Keratinocyte (primary cell): ENCODE results near the gene HECTD4. TPM values are rescaled to one million over a fixed set of nuclear protein-coding genes. Genes with fewer than 3 reads are reported as not detected.

ENCODE experiments used
- DNase-seq: peaks from one replicate; pipeline ENCODE4 v3.0.0-alpha.2; 2011; ENCODE audit warnings: low read depth, missing footprints, low spot score
- FAIRE-seq: peaks from 2 replicates; lab custom pipeline; 2011; peaks lifted over from hg19 to GRCh38; lab: Jason Lieb, UNC
- H2AFZ ChIP-seq: 2 replicates; pipeline ENCODE4 v1.6.0; 2012; ENCODE audit warnings: low read length, control low read depth, inconsistent platforms; ENCODE audit not compliant: control insufficient read depth
- H3K27ac ChIP-seq: 2 replicates; pipeline ENCODE4 v1.5.1; 2011; ENCODE audit warnings: low read length; ENCODE audit not compliant: control insufficient read depth, insufficient read depth
- H3K27me3 ChIP-seq: 3 replicates; pipeline ENCODE4 v1.6.0; 2011; ENCODE audit warnings: low read length; ENCODE audit not compliant: control insufficient read depth, insufficient read depth; ENCODE audit errors: extremely low read depth
- H3K36me3 ChIP-seq, 2 experiments: 2 replicates in 1 of 2; 3 replicates in 1 of 2; pipeline ENCODE4 v1.5.1; 2011; ENCODE audit warnings: low read length in 2 of 2, mild to moderate bottlenecking in 1 of 2; ENCODE audit not compliant: control insufficient read depth in 2 of 2, insufficient read depth in 2 of 2; ENCODE audit errors: extremely low read depth in 1 of 2
- H3K4me1 ChIP-seq: 3 replicates; pipeline ENCODE4 v1.5.1; 2011; ENCODE audit warnings: low read length; ENCODE audit not compliant: control insufficient read depth, insufficient read depth; ENCODE audit errors: extremely low read depth
- H3K4me2 ChIP-seq: 3 replicates; pipeline ENCODE4 v1.6.0; 2011; ENCODE audit warnings: low read depth, low read length; ENCODE audit not compliant: control insufficient read depth, insufficient read depth; ENCODE audit errors: extremely low read depth
- H3K4me3 ChIP-seq, 3 experiments: fragments of 200-600 bp in 1 of 3; sonication (generic) in 1 of 3; 2 replicates in 2 of 3; 3 replicates in 1 of 3; pipeline ENCODE4 v1.5.1; 2011 to 2016; ENCODE audit warnings: low read length in 3 of 3, mild to moderate bottlenecking in 3 of 3, control low read depth in 2 of 3, inconsistent platforms in 1 of 3, low read depth in 1 of 3, mixed read lengths in 1 of 3, mixed run types in 1 of 3, moderate library complexity in 1 of 3; ENCODE audit not compliant: control insufficient read depth in 2 of 3, insufficient read depth in 2 of 3; ENCODE audit errors: extremely low read depth in 1 of 3
- H3K79me2 ChIP-seq: 2 replicates; pipeline ENCODE4 v1.6.0; 2012; ENCODE audit warnings: low read length; ENCODE audit not compliant: control insufficient read depth, insufficient read depth
- H3K9ac ChIP-seq: 3 replicates; pipeline ENCODE4 v1.6.0; 2011; ENCODE audit warnings: low read length; ENCODE audit not compliant: control insufficient read depth, insufficient read depth; ENCODE audit errors: extremely low read depth
- H3K9me1 ChIP-seq: 3 replicates; pipeline ENCODE4 v1.6.0; 2011; ENCODE audit warnings: low read length; ENCODE audit not compliant: control insufficient read depth, insufficient read depth; ENCODE audit errors: extremely low read depth
- H3K9me3 ChIP-seq: 2 replicates; pipeline ENCODE4 v1.5.1; 2012; ENCODE audit warnings: low read depth, low read length; ENCODE audit not compliant: control insufficient read depth
- H4K20me1 ChIP-seq: 3 replicates; pipeline ENCODE4 v1.6.0; 2011; ENCODE audit warnings: low read length; ENCODE audit not compliant: control insufficient read depth, insufficient read depth; ENCODE audit errors: extremely low read depth
- EZH2 ChIP-seq: IDR thresholded peaks from one replicate; pipeline ENCODE4 v1.6.1; 2012; ENCODE audit warnings: inconsistent platforms, mild to moderate bottlenecking, low read length, moderate library complexity
- dilution Hi-C: fragments of 300-500 bp; cut with MboI; formaldehyde crosslinking; loops from one replicate; pipeline ENCODE4 v1.7.0; 2020; ENCODE audit warnings: low sequenced_read_pairs; ENCODE audit not compliant: extremely low pct_ligation_motif_present
- polyA plus RNA-seq, 5 experiments: library from polyadenylated mRNA; depleted of rRNA in 3 of 5; stranded (reverse) in 3 of 5; stranded (forward) in 1 of 5; unstranded in 1 of 5; fragments of >200 nt; gene quantifications; 1 replicate in 1 of 5; 2 replicates in 3 of 5; 3 replicates in 1 of 5; pipeline versions ENCODE4 v1.2.1 to v1.2.3, GENCODE V29; 2011 to 2012; ENCODE audit warnings: missing spikeins in 2 of 5, low read depth in 1 of 5, low replicate concordance in 1 of 5
- TF ChIP-seq, protein P1 (sequence below), 3 experiments: IDR thresholded peaks in 1 of 3; conservative IDR thresholded peaks in 1 of 3; optimal IDR thresholded peaks in 1 of 3; 2 replicates in 2 of 3; 3 replicates in 1 of 3; pipeline versions ENCODE3 to v1.5.1; 2011; ENCODE audit warnings: low read length in 3 of 3, mild to moderate bottlenecking in 3 of 3, moderate library complexity in 2 of 3, control low read depth in 1 of 3, inconsistent platforms in 1 of 3; ENCODE audit not compliant: insufficient read depth in 2 of 3; ENCODE audit errors: extremely low read depth in 1 of 3

Gene HECTD4
- polyA plus RNA-seq, 1 donor (not counting 4 experiments of a cell fraction or from before 2014, with no cell fraction given): 7.5 TPM

- no peaks in the 10 kb centered on the region for H3K79me2 ChIP-seq
- FAIRE-seq: no peak
These were observed 49.2 kb downstream of the HECTD4 start for GRCh38 chr12:112333019-112333418.

GRCh38 chr12:112331886-112332285, 50.3 kb downstream of the HECTD4 start:
- no peak for TF ChIP-seq EZH2
- TF ChIP-seq, protein P1, sequence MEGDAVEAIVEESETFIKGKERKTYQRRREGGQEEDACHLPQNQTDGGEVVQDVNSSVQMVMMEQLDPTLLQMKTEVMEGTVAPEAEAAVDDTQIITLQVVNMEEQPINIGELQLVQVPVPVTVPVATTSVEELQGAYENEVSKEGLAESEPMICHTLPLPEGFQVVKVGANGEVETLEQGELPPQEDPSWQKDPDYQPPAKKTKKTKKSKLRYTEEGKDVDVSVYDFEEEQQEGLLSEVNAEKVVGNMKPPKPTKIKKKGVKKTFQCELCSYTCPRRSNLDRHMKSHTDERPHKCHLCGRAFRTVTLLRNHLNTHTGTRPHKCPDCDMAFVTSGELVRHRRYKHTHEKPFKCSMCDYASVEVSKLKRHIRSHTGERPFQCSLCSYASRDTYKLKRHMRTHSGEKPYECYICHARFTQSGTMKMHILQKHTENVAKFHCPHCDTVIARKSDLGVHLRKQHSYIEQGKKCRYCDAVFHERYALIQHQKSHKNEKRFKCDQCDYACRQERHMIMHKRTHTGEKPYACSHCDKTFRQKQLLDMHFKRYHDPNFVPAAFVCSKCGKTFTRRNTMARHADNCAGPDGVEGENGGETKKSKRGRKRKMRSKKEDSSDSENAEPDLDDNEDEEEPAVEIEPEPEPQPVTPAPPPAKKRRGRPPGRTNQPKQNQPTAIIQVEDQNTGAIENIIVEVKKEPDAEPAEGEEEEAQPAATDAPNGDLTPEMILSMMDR (optimal IDR thresholded peaks at IDR 0.05 in 1 of 3, IDR thresholded peaks at IDR 0.05 in 1 of 3, conservative IDR thresholded peaks at IDR 0.05 in 1 of 3; ENCODE audit: extremely low read depth in 1 of 3, insufficient read depth in 2 of 3, low read length in 3 of 3): no peak
- Histone ChIP-seq H3K36me3 (no peaks in the 10 kb centered on the region), H3K4me3 (no peak overlapping the region), H2AFZ (no peak overlapping the region), H3K4me2 (no peak overlapping the region), H3K4me1 (no peaks in the 10 kb centered on the region), H4K20me1 (no peaks in the 10 kb centered on the region), H3K79me2 (no peaks in the 10 kb centered on the region), H3K9me3 (no peaks in the 10 kb centered on the region), H3K9me1 (no peaks in the 10 kb centered on the region), H3K27me3 (no peaks in the 10 kb centered on the region), H3K27ac (no peak overlapping the region), H3K9ac (no peak overlapping the region)
- no peak for FAIRE-seq
- dilution Hi-C loops: no loop called here
- no peak for DNase-seq

More at GRCh38 chr12:112333019-112333418, 49.2 kb downstream of the HECTD4 start:
- Histone ChIP-seq H3K4me2 (no peak overlapping the region), H3K9me3 (no peaks in the 10 kb centered on the region), H3K9ac (no peak overlapping the region), H2AFZ (no peak overlapping the region), H3K4me3 (no peak overlapping the region), H3K4me1 (no peaks in the 10 kb centered on the region), H3K27ac (no peak overlapping the region), H3K27me3 (no peaks in the 10 kb centered on the region), H4K20me1 (no peaks in the 10 kb centered on the region), H3K9me1 (no peaks in the 10 kb centered on the region), H3K36me3 (no peaks in the 10 kb centered on the region)
- dilution Hi-C loops: no loop called here
- DNase-seq: no peak
- TF ChIP-seq, protein P1 (optimal IDR thresholded peaks at IDR 0.05 in 1 of 3, IDR thresholded peaks at IDR 0.05 in 1 of 3, conservative IDR thresholded peaks at IDR 0.05 in 1 of 3; ENCODE audit: extremely low read depth in 1 of 3, insufficient read depth in 2 of 3, low read length in 3 of 3): no peak
- no peak for TF ChIP-seq EZH2
